GM19328 (cell line): ENCODE measurements around the gene ZCCHC24.
A peak's percentile ranks its signal among the peaks of the same experiment; 100 is the strongest.

Source experiments
- ATAC-seq: cut with Tn5 transposase; IDR thresholded peaks from one replicate; pipeline ENCODE4 v1.9.1; 2021; ENCODE audit warnings: mild to moderate bottlenecking, moderate library complexity; ENCODE audit not compliant: unreplicated experiment

The ZCCHC24 gene

DNA sequence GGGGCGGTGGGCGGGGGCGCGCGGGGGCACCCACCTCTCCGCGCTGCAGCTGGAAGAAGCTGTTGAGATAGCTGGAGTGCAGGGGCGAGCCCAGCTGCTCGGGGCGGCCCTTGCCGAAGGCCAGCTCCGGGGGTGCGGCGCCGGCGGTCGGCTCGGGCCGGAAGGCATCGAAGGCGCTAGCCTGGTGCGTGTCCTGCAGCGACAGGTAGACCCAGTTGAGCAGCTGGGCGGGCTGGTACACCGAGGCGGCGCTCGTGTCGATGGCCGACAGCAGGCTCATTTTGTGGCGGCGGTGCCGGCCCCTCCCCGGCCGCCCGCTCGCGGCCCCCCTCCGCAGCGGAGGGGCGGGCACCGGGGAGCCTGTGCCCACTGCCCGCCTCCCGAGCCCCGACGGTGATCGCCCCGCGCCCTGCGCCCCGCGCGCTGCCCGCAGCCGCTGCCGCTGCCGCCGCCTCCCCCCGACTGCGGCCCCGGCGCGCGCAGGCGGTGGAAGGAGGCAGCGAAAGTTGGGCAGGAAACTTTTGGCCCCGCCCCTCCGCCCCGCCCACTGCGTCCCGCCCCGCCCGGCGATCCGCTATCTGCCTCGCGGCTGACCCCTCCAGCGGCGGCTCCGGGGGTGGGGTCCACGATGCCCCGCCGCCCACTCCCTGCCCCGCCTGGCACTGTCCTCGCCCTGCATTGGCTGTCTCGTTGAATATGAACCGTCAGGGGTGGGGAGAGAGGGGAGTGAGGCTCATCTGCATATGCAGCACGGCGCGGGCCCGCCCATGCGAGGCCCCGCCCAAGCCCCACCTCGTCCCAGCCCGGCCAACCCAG, at the start of gene ZCCHC24:
TSS of gene ZCCHC24 (minus strand) at position 464 of the 816 bp plus-strand sequence. CDS start at position 280, 184 bp downstream.
- peak; percentile 97 for ATAC-seq

GRCh38 chr10:79493806-79494205, 48.4 kb upstream of the ZCCHC24 start:
- ATAC-seq = no peak

DNA sequence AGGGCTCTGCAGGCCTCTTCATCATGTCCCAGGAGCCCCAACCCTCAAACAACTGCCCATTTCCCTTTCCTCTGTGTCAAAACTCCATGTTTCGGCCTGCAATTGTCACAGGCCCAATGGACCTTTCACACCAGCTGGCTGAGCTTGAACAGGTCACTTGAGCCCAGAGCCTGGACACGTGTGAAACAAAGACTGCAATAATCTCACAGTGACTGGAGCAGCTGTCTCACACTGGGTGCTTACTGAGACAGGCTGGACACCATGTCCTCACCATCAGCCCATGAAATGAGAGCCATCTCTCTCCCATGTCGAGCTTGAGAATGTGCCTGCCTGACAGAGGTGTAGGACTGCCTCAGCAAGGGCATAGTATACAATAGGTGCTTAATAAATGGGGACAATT, 47.4 kb upstream of the ZCCHC24 start:
- no peak for ATAC-seq

DNA sequence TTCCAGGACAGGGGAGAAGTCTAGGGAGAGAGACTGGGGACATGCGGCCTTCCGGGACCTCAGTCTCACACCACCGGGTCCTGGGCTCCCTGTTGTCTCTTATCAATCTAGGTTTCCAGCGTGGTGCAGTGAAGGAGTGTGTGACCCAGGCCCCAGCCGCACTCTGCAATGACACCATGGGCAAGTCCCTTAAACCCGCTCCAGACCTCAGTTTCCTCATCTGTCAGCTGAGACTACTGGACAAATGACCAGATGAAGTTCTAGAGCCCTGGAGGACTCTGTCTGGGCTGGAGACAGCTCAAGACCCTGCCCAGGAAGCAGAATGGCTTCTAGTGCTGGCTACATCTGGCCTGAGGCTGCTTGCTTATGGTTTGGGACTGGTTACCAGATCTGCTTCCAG, 46.8 kb upstream of the ZCCHC24 start:
- no peak for ATAC-seq

GRCh38 chr10:79491143-79491835, 45.9 kb upstream of the ZCCHC24 start:
- ATAC-seq = no peak

DNA sequence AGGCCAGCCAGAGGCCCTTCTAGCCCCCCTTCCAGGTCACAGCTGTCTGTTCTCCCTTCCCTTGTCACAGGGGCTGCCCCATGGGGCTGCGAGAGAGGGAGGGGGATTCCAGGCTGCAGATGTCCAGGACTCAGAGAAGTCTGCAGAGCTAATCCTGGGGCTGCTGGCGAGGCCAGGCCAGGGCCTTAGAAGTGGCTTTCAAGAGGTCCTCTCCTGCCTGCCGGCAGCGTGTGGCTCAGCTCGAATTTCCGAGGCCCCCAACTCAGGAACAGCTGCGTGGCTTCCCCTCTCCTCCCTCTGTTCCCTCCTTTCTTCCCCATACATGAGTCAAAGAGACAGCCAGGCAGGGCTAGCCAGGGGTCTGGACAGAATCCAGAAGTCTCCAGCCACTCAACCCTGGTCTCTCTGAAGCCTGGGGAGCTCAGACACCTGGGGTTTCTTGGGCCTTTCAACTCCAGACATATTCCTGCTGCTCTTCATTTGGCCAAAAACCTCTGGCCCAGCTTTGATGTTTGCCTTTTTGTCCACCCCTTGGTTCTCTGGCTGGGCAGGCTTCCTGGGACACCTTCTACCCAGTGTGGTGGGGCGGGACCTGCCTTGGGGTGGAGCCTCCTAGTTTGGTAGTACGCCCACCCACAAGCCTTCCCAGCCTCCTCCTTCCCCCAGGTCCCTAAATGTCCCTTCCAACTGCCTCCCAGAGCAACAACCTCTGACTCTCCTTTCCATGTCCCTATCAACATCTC, 45.1 kb upstream of the ZCCHC24 start:
- no peak for ATAC-seq

DNA sequence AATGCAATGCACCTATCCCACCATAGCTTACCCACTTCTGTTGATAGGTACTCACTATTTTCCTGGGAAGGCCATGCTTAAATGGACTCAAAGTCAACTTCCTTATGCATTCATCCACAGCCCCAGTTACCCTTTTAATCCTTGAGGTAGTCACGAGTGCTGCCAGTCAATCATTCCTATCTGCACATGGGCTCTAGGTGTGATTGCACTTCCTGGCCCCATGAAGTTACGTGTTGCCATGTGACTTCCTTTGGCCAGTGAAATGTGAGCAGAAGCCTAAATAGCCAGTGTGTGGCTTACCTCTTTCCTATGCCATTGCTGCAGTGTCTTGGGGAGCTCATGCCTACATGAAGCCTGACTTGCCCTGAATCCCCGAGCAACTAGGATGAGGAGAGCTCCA, 43.4 kb upstream of the ZCCHC24 start:
- no peak for ATAC-seq

DNA sequence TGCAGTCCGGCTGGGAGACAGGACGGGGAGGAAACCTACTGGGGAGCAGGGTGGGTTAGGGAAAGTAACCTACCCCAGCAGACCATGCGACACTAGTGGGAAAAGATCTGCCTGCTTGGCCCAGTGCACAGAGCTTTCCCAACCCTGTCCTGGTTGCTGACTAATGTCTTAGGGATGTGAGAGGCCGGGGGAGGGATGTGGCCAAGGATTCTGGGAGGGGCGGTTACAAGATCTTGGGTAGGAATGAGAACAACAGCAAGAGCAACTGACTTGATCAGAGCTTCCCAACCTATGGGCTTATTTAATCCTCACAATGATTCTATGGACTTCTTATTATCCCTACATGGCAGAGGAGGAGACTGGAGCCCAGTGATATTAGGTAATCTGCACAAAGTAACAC, 42.9 kb upstream of the ZCCHC24 start:
- no peak for ATAC-seq

- ATAC-seq = peak; percentile 62
These were observed 42.1 kb upstream of the ZCCHC24 start for GRCh38 chr10:79487296-79488194.

DNA sequence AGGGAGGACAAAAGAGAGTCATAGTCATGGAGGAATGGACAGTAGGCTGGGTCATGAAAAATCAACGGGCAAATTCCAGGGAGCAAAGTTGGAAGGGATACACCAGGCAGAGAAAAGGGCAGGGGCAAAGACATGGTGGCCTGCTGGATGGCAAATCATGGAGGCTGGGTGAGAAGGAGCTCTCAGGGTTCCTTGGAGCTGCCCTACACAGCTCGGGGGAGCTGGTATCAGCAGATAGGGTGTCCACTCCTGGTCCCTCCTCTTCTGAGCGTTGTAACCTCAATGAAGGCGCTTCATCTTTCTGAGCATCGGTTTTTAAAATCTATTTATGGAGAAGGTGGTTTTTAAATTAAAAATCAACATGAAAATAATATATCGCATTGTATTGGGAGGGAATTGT, 39.1 kb upstream of the ZCCHC24 start:
- ATAC-seq = no peak

GRCh38 chr10:79483948-79484347, 38.5 kb upstream of the ZCCHC24 start:
- ATAC-seq = no peak

DNA sequence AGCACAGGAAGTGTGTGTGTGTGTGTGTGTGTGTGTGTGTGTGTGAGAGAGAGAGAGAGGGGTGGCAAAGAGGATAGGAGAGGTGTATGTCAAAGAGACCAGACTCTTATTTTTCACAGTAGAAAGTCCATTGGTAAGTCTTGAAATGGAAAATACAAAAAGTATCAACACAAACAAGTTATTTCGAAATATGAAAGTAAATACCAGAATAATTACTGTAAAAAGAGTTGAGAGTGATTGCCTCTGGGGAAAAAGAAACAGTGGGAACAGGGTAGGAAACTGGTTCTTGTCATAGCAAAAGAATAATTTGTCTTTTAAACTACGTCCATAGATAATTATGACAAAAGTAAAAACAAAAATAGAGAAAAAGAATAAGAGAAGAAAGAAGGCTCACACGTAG, 37.9 kb upstream of the ZCCHC24 start:
- ATAC-seq = no peak

GRCh38 chr10:79482741-79483140, 37.3 kb upstream of the ZCCHC24 start:
- ATAC-seq = no peak

DNA sequence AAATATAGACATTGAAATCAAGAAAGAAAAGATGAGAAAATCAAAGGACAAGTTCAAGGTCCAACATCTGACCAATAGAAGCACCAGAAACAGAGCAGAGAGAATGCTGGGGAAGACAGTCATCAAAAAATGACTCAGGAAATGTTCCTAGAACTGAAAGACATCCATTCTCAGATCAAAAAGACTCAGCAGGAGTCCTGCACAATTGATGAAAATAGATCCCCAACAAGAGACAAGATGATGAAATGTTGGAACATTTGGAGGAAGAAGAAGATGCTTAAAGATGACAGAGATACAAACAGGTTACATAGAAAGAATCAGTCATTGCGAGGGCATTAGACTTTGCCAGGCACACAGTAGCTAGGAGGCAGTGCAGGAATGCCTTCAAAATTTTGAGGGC, 36.9 kb upstream of the ZCCHC24 start:
- ATAC-seq = no peak

DNA sequence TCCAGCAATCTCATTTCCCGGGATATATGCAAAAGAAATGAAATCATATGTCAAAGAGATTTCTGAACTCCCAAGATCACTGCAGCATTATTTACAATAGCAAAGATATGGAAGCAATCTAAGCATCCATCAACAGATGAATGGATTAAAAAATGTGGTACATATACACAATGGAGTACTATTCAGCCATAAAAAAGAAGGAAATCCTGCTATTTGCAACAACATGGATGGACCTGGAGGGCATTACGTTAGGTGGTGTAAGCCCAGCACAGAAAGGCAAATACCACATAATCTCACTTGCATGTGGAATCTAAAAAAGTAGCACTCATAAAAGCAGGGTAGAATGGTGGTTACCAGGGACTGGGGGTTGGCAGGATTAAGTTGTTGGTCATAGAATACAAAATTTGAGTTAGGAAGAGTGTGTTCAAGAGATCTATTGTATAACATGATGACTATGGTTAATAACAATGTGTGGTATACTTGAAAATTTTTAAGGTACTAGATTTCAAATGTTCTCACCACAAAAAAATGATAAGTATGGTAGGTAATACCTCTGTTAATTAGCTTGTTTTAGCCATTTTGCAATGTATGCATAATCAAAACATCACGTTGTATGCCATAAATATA, 34.0 kb upstream of the ZCCHC24 start:
- no peak for ATAC-seq

GRCh38 chr10:79477456-79477855, 32.0 kb upstream of the ZCCHC24 start:
- ATAC-seq = no peak

GRCh38 chr10:79476645-79477044, 31.2 kb upstream of the ZCCHC24 start:
- no peak for ATAC-seq

DNA sequence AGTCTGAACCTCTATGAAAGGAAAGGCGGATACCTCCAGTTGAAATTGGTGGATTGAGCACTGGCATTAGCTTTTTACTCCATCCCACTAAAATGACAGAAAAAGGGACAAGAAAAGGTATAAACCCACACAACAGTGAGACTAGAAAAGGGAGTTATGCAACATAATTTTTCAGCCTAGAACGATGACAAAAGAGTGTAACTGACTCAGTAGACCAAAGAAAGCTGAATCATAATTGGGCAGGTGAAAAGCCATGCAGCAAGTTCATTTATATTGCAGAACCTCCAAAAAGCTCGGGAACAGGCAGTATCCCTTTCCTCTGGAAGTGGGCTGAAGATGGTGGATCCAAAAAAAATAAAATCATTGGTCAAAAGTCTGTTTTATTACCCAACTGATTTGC, 30.5 kb upstream of the ZCCHC24 start:
- no peak for ATAC-seq

GRCh38 chr10:79475119-79475653, 29.8 kb upstream of the ZCCHC24 start:
- no peak for ATAC-seq
